SK-N-SH (cell line): ENCODE data around the gene LBX1.

Source experiments
- CTCF ChIP-seq: fragments of 200-600 bp; sonication (generic); IDR thresholded peaks from 2 replicates; pipeline ENCODE4 v1.6.1; 2017; ENCODE audit warnings: antibody characterized with exemption, mild to moderate bottlenecking, moderate library complexity
- JUND ChIP-seq: IDR thresholded peaks from 2 replicates; pipeline ENCODE4 v1.4.0; 2012

- TF ChIP-seq CTCF (no peak), JUND (no peak)
Observed at GRCh38 chr10:101189461-101190401, 39.5 kb downstream of the LBX1 start.
